ENCODE measurements around the gene CYP1A2.

The CYP1A2 gene

DNA sequence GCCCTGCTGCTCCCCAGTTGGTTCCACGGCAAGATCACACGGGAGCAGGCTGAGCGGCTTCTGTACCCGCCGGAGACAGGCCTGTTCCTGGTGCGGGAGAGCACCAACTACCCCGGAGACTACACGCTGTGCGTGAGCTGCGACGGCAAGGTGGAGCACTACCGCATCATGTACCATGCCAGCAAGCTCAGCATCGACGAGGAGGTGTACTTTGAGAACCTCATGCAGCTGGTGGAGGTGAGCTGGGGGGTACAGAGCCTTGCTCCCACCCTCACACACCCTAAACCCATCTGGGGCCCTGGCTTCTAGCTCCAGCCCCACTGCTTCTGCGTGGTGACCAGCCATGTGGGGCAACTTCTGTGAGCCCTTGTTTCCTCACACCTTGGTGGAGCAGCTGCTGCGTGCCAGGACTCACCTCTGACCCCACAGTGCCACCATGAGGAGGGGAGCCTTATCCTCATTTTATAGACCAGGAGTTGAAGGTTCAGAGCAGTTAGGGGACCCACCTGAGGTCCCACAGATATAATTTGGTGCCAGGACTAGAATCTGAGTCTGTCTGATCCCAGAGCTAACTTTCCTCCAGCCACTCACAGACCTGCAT is 50.7 kb downstream of the CYP1A2 start:
- Histone ChIP-seq H3K36me3 (ENCODE audit: insufficient read depth, low read length) (peaks cover 73% of the 10 kb centered on the region), H3K4me2 (ENCODE audit: insufficient read depth, low read length) (no peak overlapping the region), H4K20me1 (ENCODE audit: insufficient read depth, low read length) (peaks cover 51% of the 10 kb centered on the region), H3K9me3 (ENCODE audit: insufficient read depth, low read length, severe bottlenecking) (no peaks in the 10 kb centered on the region), H3K27me3 (ENCODE audit: insufficient read depth, low read length, poor library complexity) (no peaks in the 10 kb centered on the region), H3K9ac (ENCODE audit: low read depth, low read length) (no peak overlapping the region), H3K79me2 (ENCODE audit: insufficient read depth, low read length) (peaks cover 33% of the 10 kb centered on the region), H3K4me3 (ENCODE audit: low read depth in 1 of 2, low read length in 2 of 2) (no peak overlapping the region), H2AFZ (ENCODE audit: low read depth, low read length) (no peak overlapping the region), H3K27ac (ENCODE audit: low read length) (no peak overlapping the region), H3K4me1 (ENCODE audit: insufficient read depth, low read length) (no peaks in the 10 kb centered on the region)
- no peak for DNase-seq
- ATAC-seq (ENCODE audit: insufficient read depth, low read depth) = peak; percentile 9; the same call in 1 of the 3 replicates
- no peak for TF ChIP-seq EZH2 (IDR thresholded peaks at IDR 0.05; ENCODE audit: borderline replicate concordance, low read depth, low read length, severe bottlenecking)
- no peak for TF ChIP-seq CTCF (IDR thresholded peaks at IDR 0.05; ENCODE audit: borderline replicate concordance, extremely low read depth, low read length, poor library complexity, severe bottlenecking)

DNA sequence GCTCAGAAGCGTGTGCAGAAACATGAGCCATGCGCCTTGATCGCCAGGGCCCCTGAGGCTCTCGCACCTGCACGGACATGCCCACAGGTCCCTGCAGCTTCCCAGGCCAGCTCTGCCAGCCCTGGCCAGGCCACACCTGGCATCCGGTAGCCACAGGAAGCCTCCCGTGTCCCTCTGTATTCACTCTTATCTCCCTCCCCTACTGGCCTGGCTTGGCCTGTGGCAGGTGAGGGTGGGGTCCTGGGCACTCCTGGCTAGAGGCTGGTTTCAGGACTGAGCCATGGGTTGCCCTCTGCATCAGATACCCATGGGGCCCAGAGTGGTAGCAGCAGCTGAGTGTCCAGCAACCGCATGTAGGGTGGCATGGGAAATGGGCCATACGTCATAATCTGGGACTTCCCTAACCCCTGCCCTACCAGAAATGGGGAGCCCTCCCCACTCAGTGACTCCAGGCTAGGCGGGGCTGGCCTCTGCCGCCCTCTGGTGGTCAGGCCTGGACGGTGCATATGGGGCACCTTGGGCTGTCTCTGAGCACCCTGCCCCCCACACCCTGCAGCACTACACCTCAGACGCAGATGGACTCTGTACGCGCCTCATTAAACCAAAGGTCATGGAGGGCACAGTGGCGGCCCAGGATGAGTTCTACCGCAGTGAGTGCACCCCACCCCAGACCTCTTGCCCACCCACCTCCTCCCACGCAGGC is 51.4 kb downstream of the CYP1A2 start:
- Histone ChIP-seq H3K79me2 (ENCODE audit: insufficient read depth, low read length) (peaks cover 26% of the 10 kb centered on the region), H3K4me2 (ENCODE audit: insufficient read depth, low read length) (no peak overlapping the region), H3K36me3 (ENCODE audit: insufficient read depth, low read length) (peaks cover 68% of the 10 kb centered on the region), H2AFZ (ENCODE audit: low read depth, low read length) (no peak overlapping the region), H4K20me1 (ENCODE audit: insufficient read depth, low read length) (peaks cover 44% of the 10 kb centered on the region), H3K4me3 (ENCODE audit: low read depth in 1 of 2, low read length in 2 of 2) (no peak overlapping the region), H3K27ac (ENCODE audit: low read length) (no peak overlapping the region), H3K27me3 (ENCODE audit: insufficient read depth, low read length, poor library complexity) (no peaks in the 10 kb centered on the region), H3K9ac (ENCODE audit: low read depth, low read length) (no peak overlapping the region), H3K4me1 (ENCODE audit: insufficient read depth, low read length) (no peaks in the 10 kb centered on the region), H3K9me3 (ENCODE audit: insufficient read depth, low read length, severe bottlenecking) (no peaks in the 10 kb centered on the region)
- peak; percentile 73 for DNase-seq
- TF ChIP-seq EZH2 (IDR thresholded peaks at IDR 0.05; ENCODE audit: borderline replicate concordance, low read depth, low read length, severe bottlenecking) (no peak), CTCF (IDR thresholded peaks at IDR 0.05; ENCODE audit: borderline replicate concordance, extremely low read depth, low read length, poor library complexity, severe bottlenecking) (peak; percentile 94)
- peak; percentile 92 for ATAC-seq (ENCODE audit: insufficient read depth, low read depth)

GRCh38 chr15:74800559-74801094 is 52.0 kb downstream of the CYP1A2 start:
- TF ChIP-seq CTCF (IDR thresholded peaks at IDR 0.05; ENCODE audit: borderline replicate concordance, extremely low read depth, low read length, poor library complexity, severe bottlenecking) (no peak), EZH2 (IDR thresholded peaks at IDR 0.05; ENCODE audit: borderline replicate concordance, low read depth, low read length, severe bottlenecking) (no peak)
- Histone ChIP-seq H3K4me2 (ENCODE audit: insufficient read depth, low read length) (no peak overlapping the region), H3K79me2 (ENCODE audit: insufficient read depth, low read length) (peaks cover 21% of the 10 kb centered on the region), H3K36me3 (ENCODE audit: insufficient read depth, low read length) (peaks cover 67% of the 10 kb centered on the region), H2AFZ (ENCODE audit: low read depth, low read length) (no peak overlapping the region), H3K9ac (ENCODE audit: low read depth, low read length) (no peak overlapping the region), H3K4me3 (ENCODE audit: low read depth in 1 of 2, low read length in 2 of 2) (no peak overlapping the region), H3K27me3 (ENCODE audit: insufficient read depth, low read length, poor library complexity) (no peaks in the 10 kb centered on the region), H4K20me1 (ENCODE audit: insufficient read depth, low read length) (peaks cover 40% of the 10 kb centered on the region), H3K9me3 (ENCODE audit: insufficient read depth, low read length, severe bottlenecking) (no peaks in the 10 kb centered on the region), H3K27ac (ENCODE audit: low read length) (no peak overlapping the region), H3K4me1 (ENCODE audit: insufficient read depth, low read length) (no peaks in the 10 kb centered on the region)
- DNase-seq (no peak), ATAC-seq (ENCODE audit: insufficient read depth, low read depth) (no peak)

Measured in DND-41 (cell line).